HepG2 (cell line): ENCODE measurements around the gene NDOR1. TPM values are rescaled to one million over a fixed set of nuclear protein-coding genes. Genes with fewer than 3 reads are reported as not detected.

ENCODE experiments used
- BRD4 ChIP-seq: sonication (generic); formaldehyde crosslinking; IDR thresholded peaks from 2 replicates; pipeline ENCODE4 v1.4.0; 2020; ENCODE audit warnings: missing genetic modification reagents
- CREB1 ChIP-seq, 2 experiments: fragments of 450-650 bp in 1 of 2; IDR thresholded peaks; 2 replicates each; pipeline ENCODE4 v1.6.1; 2016 to 2017; ENCODE audit warnings: control low read depth in 1 of 2, mild to moderate bottlenecking in 1 of 2, missing compliant biosample characterization in 1 of 2, missing genetic modification characterization in 1 of 2
- DR1 ChIP-seq: sonication (generic); formaldehyde crosslinking; IDR thresholded peaks from 2 replicates; pipeline ENCODE4 v1.8.0; 2021; ENCODE audit warnings: mild to moderate bottlenecking, missing genetic modification reagents, inconsistent platforms
- FOXP1 ChIP-seq, 2 experiments: fragments of 450-650 bp in 1 of 2; IDR thresholded peaks; 2 replicates each; pipeline ENCODE4 v1.6.1; 2017 to 2018; ENCODE audit warnings: antibody characterized with exemption in 1 of 2
- HMGA1 ChIP-seq: sonication (generic); formaldehyde crosslinking; conservative IDR thresholded peaks from 2 replicates; pipeline ENCODE4 v1.4.0; 2020; ENCODE audit warnings: missing genetic modification reagents
- ISX ChIP-seq: sonication (generic); formaldehyde crosslinking; conservative IDR thresholded peaks from 2 replicates; pipeline ENCODE4 v1.5.0; 2020; ENCODE audit warnings: missing genetic modification reagents
- KAT7 ChIP-seq: IDR thresholded peaks from 2 replicates; pipeline ENCODE4 v1.6.1; 2018; ENCODE audit warnings: borderline replicate concordance, missing compliant biosample characterization
- KLF11 ChIP-seq: IDR thresholded peaks from 2 replicates; pipeline ENCODE4 v1.6.1; 2016; ENCODE audit warnings: missing compliant biosample characterization
- PRMT3 ChIP-seq: sonication (generic); formaldehyde crosslinking; IDR thresholded peaks from 2 replicates; pipeline ENCODE4 v1.8.1; 2022; ENCODE audit warnings: low read depth, mild to moderate bottlenecking, moderate library complexity, missing genetic modification reagents, borderline replicate concordance
- SCMH1 ChIP-seq: sonication (generic); formaldehyde crosslinking; IDR thresholded peaks from 2 replicates; pipeline ENCODE4 v1.9.0; 2021; ENCODE audit warnings: missing genetic modification reagents, mild to moderate bottlenecking, borderline replicate concordance
- SIX4 ChIP-seq: sonication (generic); formaldehyde crosslinking; IDR thresholded peaks from 2 replicates; pipeline ENCODE4 v1.4.0; 2020; ENCODE audit warnings: missing genetic modification reagents
- ZNF180 ChIP-seq: sonication (generic); formaldehyde crosslinking; IDR thresholded peaks from 2 replicates; pipeline ENCODE4 v1.4.0; 2020; ENCODE audit warnings: low read depth, missing genetic modification reagents, borderline replicate concordance
- ZNF205 ChIP-seq: IDR thresholded peaks from 2 replicates; pipeline ENCODE4 v1.6.1; 2018; ENCODE audit warnings: missing biosample characterization, missing genetic modification reagents
- ZNF263 ChIP-seq: sonication (generic); formaldehyde crosslinking; IDR thresholded peaks from 2 replicates; pipeline ENCODE4 v1.4.0; 2020; ENCODE audit warnings: missing genetic modification reagents
- ZNF501 ChIP-seq: sonication (generic); formaldehyde crosslinking; IDR thresholded peaks from 2 replicates; pipeline ENCODE4 v1.5.1; 2020; ENCODE audit warnings: mild to moderate bottlenecking, moderate library complexity, missing genetic modification reagents
- ZSCAN9 ChIP-seq: IDR thresholded peaks from 2 replicates; pipeline ENCODE4 v1.6.1; 2016; ENCODE audit warnings: borderline replicate concordance
- polyA plus RNA-seq, 8 experiments: library from polyadenylated mRNA; depleted of rRNA in 3 of 8; stranded (reverse) in 7 of 8; unstranded in 1 of 8; fragments of >200 nt; fragmentation: Illumina TruSeq in 4 of 8; extraction: Trizol in 4 of 8; gene quantifications; 2 replicates each; pipeline versions ENCODE4 v1.2.1 to v1.2.3, GENCODE V29; 2011 to 2016; ENCODE audit warnings: low read depth in 4 of 8, missing spikeins in 1 of 8, mixed read lengths in 1 of 8; ENCODE audit not compliant: insufficient read depth in 1 of 8
- total RNA-seq, 5 experiments: library from RNA; depleted of rRNA; stranded (reverse); fragments of >200 nt; fragmentation: Illumina TruSeq; extraction: Trizol; gene quantifications; 2 replicates each; pipeline ENCODE4 v1.2.3, GENCODE V29; 2016; ENCODE audit warnings: low read depth in 1 of 5
- TF ChIP-seq, protein P1 (sequence below): sonication (generic); formaldehyde crosslinking; IDR thresholded peaks from 2 replicates; pipeline ENCODE4 v1.4.0; 2020; ENCODE audit warnings: missing genetic modification reagents, mild to moderate bottlenecking, borderline replicate concordance
- TF ChIP-seq, protein P2 (sequence below): sonication (generic); formaldehyde crosslinking; IDR thresholded peaks from 2 replicates; pipeline ENCODE4 v1.8.0; 2022; ENCODE audit warnings: mild to moderate bottlenecking, missing genetic modification reagents, moderate library complexity
- TF ChIP-seq, protein P3 (sequence below): sonication (generic); formaldehyde crosslinking; IDR thresholded peaks from 2 replicates; pipeline ENCODE4 v1.8.0; 2022; ENCODE audit warnings: missing genetic modification reagents, mild to moderate bottlenecking, borderline replicate concordance
- TF ChIP-seq, protein P4 (sequence below): sonication (generic); formaldehyde crosslinking; IDR thresholded peaks from 2 replicates; pipeline ENCODE4 v1.4.0; 2020; ENCODE audit warnings: missing genetic modification reagents; ENCODE audit errors: not compliant biosample characterization
- TF ChIP-seq, protein P5 (sequence below): sonication (generic); formaldehyde crosslinking; conservative IDR thresholded peaks from 2 replicates; pipeline ENCODE4 v1.4.0; 2020; ENCODE audit warnings: mild to moderate bottlenecking, missing genetic modification reagents, moderate library complexity

NDOR1 gene
- total and polyA plus RNA-seq, 2 of the 13 experiments (the other 11 are each of a cell fraction or from before 2014, with no cell fraction given): 3.6 to 8.7 TPM

DNA sequence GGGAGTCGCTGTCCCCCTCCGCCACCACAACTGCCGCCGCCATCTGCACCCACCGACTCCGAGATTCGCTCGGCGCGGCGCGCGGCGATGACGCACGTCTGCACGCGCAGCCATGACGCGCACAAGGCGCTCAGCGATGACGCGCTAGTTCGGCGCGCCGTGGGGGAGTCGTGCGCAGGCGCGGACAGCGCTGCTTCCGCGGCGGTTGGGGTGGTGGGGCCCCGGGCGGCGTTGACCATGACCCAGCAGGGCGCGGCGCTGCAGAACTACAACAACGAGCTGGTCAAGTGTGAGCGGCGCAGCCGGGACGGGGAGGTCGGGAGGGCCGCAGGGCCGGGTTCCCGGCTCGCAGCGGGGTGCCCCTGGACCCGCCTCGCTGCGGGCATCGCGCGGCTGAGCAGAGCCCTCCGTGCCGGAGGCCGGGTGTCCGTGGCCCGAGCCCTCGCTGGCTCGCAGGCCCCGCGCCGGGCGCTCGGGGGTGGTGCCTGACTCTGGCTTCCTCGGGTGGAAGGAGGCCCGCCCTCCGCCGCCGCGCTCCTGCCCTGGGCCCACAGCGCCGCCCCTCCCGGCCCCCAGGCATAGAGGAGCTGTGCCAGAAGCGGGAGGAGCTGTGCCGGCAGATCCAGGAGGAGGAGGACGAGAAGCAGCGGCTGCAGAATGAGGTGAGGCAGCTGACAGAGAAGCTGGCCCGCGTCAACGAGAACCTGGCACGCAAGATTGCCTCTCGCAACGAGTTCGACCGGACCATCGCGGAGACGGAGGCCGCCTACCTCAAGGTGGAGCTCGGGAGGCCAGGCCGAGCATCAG is 16.8 kb upstream of the NDOR1 start, which contains the start of the genes ANAPC2 and SSNA1 (continued):
- TF ChIP-seq ZNF263 (CRISPR knock-in tag): peak; percentile 98
- no peak for TF ChIP-seq ISX (CRISPR knock-in tag)
- TF ChIP-seq ZNF205 (CRISPR knock-in tag): peak; percentile 74; the same call in 1 of the 2 replicates
- TF ChIP-seq, protein P1, sequence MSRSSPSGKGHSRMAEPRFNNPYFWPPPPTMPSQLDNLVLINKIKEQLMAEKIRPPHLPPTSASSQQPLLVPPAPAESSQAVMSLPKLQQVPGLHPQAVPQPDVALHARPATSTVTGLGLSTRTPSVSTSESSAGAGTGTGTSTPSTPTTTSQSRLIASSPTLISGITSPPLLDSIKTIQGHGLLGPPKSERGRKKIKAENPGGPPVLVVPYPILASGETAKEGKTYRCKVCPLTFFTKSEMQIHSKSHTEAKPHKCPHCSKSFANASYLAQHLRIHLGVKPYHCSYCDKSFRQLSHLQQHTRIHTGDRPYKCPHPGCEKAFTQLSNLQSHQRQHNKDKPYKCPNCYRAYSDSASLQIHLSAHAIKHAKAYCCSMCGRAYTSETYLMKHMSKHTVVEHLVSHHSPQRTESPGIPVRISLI: no peak
- no peak; the same call in 1 of the 2 replicates for TF ChIP-seq ZNF501
- TF ChIP-seq DR1 (CRISPR knock-in tag): peak; percentile 68; the same call in 1 of the 2 replicates
- TF ChIP-seq, protein P2, sequence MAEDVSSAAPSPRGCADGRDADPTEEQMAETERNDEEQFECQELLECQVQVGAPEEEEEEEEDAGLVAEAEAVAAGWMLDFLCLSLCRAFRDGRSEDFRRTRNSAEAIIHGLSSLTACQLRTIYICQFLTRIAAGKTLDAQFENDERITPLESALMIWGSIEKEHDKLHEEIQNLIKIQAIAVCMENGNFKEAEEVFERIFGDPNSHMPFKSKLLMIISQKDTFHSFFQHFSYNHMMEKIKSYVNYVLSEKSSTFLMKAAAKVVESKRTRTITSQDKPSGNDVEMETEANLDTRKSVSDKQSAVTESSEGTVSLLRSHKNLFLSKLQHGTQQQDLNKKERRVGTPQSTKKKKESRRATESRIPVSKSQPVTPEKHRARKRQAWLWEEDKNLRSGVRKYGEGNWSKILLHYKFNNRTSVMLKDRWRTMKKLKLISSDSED: no peak
- 0 out of 2 replicates have a peak, but pooled peaks have one; percentile 58 for TF ChIP-seq ZSCAN9
- TF ChIP-seq SCMH1 (CRISPR knock-in tag): no peak
- TF ChIP-seq FOXP1 (IDR thresholded peaks at IDR 0.05): no peak
- TF ChIP-seq FOXP1 (CRISPR knock-in tag; IDR thresholded peaks at IDR 0.05): peak; percentile 30; the same call in 1 of the 2 replicates
- TF ChIP-seq SIX4 (CRISPR knock-in tag): peak; percentile 70
- TF ChIP-seq, protein P3, sequence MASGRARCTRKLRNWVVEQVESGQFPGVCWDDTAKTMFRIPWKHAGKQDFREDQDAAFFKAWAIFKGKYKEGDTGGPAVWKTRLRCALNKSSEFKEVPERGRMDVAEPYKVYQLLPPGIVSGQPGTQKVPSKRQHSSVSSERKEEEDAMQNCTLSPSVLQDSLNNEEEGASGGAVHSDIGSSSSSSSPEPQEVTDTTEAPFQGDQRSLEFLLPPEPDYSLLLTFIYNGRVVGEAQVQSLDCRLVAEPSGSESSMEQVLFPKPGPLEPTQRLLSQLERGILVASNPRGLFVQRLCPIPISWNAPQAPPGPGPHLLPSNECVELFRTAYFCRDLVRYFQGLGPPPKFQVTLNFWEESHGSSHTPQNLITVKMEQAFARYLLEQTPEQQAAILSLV (CRISPR knock-in tag): peak; percentile 90; the same call in 1 of the 2 replicates
- TF ChIP-seq BRD4 (CRISPR knock-in tag): peak; percentile 82; the same call in 1 of the 2 replicates
- TF ChIP-seq, protein P4, sequence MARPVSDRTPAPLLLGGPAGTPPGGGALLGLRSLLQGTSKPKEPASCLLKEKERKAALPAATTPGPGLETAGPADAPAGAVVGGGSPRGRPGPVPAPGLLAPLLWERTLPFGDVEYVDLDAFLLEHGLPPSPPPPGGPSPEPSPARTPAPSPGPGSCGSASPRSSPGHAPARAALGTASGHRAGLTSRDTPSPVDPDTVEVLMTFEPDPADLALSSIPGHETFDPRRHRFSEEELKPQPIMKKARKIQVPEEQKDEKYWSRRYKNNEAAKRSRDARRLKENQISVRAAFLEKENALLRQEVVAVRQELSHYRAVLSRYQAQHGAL (CRISPR knock-in tag): no peak
- TF ChIP-seq CREB1 (IDR thresholded peaks at IDR 0.05): peak; percentile 100
- peak; percentile 99 for TF ChIP-seq CREB1 (CRISPR knock-in tag; IDR thresholded peaks at IDR 0.05)
- TF ChIP-seq KLF11: 0 out of 2 replicates have a peak, but pooled peaks have one; percentile 25
- no peak for TF ChIP-seq PRMT3 (CRISPR knock-in tag)
- peak; percentile 95; the same call in 1 of the 2 replicates for TF ChIP-seq KAT7 (CRISPR knock-in tag)
- TF ChIP-seq, protein P5, sequence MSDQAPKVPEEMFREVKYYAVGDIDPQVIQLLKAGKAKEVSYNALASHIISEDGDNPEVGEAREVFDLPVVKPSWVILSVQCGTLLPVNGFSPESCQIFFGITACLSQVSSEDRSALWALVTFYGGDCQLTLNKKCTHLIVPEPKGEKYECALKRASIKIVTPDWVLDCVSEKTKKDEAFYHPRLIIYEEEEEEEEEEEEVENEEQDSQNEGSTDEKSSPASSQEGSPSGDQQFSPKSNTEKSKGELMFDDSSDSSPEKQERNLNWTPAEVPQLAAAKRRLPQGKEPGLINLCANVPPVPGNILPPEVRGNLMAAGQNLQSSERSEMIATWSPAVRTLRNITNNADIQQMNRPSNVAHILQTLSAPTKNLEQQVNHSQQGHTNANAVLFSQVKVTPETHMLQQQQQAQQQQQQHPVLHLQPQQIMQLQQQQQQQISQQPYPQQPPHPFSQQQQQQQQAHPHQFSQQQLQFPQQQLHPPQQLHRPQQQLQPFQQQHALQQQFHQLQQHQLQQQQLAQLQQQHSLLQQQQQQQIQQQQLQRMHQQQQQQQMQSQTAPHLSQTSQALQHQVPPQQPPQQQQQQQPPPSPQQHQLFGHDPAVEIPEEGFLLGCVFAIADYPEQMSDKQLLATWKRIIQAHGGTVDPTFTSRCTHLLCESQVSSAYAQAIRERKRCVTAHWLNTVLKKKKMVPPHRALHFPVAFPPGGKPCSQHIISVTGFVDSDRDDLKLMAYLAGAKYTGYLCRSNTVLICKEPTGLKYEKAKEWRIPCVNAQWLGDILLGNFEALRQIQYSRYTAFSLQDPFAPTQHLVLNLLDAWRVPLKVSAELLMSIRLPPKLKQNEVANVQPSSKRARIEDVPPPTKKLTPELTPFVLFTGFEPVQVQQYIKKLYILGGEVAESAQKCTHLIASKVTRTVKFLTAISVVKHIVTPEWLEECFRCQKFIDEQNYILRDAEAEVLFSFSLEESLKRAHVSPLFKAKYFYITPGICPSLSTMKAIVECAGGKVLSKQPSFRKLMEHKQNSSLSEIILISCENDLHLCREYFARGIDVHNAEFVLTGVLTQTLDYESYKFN (CRISPR knock-in tag): peak; percentile 12; the same call in 1 of the 2 replicates
- no peak; the same call in 1 of the 2 replicates for TF ChIP-seq ZNF180 (CRISPR knock-in tag)
- no peak for TF ChIP-seq HMGA1 (CRISPR knock-in tag)
